ENCODE measurements around the gene MEGF11.
"Not testable (repeated sequence)": the region's sequence is repeated elsewhere in the genome, so short reads cannot be mapped to it uniquely, and the experiment has no call there.

Gene MEGF11

GRCh38 chr15:66275352-66275751 lies 21.8 kb upstream of the MEGF11 start:
- no peak for DNase-seq (ENCODE audit: low read depth)

GRCh38 chr15:66270932-66271331 lies 17.4 kb upstream of the MEGF11 start:
- no peak for DNase-seq (ENCODE audit: low read depth)

GRCh38 chr15:66269326-66270090 lies 16.0 kb upstream of the MEGF11 start:
- no peak for DNase-seq (ENCODE audit: low read depth)

- DNase-seq (ENCODE audit: low read depth) = no peak
Measured at GRCh38 chr15:66264859-66265513, 11.4 kb upstream of the MEGF11 start.

- not testable (repeated sequence) for DNase-seq (ENCODE audit: low read depth)
Measured at GRCh38 chr15:66262837-66263236, 9.3 kb upstream of the MEGF11 start.

- no peak for DNase-seq (ENCODE audit: low read depth)
Measured at GRCh38 chr15:66261056-66261455, 7.5 kb upstream of the MEGF11 start.

- DNase-seq (ENCODE audit: low read depth) = no peak
Measured at GRCh38 chr15:66256692-66257091, 3.1 kb upstream of the MEGF11 start.

- no peak for DNase-seq (ENCODE audit: low read depth)
Measured at GRCh38 chr15:66254951-66255676, 1.6 kb upstream of the MEGF11 start.

- DNase-seq (ENCODE audit: low read depth) = no peak
Measured at GRCh38 chr15:66254089-66254950, 770 bp upstream of the MEGF11 start.

GRCh38 chr15:66252685-66253417 lies 699 bp downstream of the MEGF11 start:
- DNase-seq (ENCODE audit: low read depth) = peak; percentile 20

GRCh38 chr15:66251790-66252684 lies 1.5 kb downstream of the MEGF11 start:
- peak; percentile 54 for DNase-seq (ENCODE audit: low read depth)

GRCh38 chr15:66251065-66251789 lies 2.3 kb downstream of the MEGF11 start:
- DNase-seq (ENCODE audit: low read depth) = no peak

- DNase-seq (ENCODE audit: low read depth) = no peak
Measured at GRCh38 chr15:66249605-66250174, 3.9 kb downstream of the MEGF11 start.

- DNase-seq (ENCODE audit: low read depth) = no peak
Measured at GRCh38 chr15:66246937-66247336, 6.6 kb downstream of the MEGF11 start.

GRCh38 chr15:66245832-66246231 lies 7.7 kb downstream of the MEGF11 start:
- not testable (repeated sequence) for DNase-seq (ENCODE audit: low read depth)

- DNase-seq (ENCODE audit: low read depth) = no peak
Measured at GRCh38 chr15:66241908-66242285, 11.7 kb downstream of the MEGF11 start.

- DNase-seq (ENCODE audit: low read depth) = no peak
Measured at GRCh38 chr15:66241087-66241907, 12.3 kb downstream of the MEGF11 start.

GRCh38 chr15:66240240-66240794 lies 13.2 kb downstream of the MEGF11 start:
- DNase-seq (ENCODE audit: low read depth) = no peak
